Esophagus squamous epithelium (tissue), 5 donors: ENCODE measurements around the gene HDAC3. TPM values are rescaled to one million over a fixed set of nuclear protein-coding genes. Genes with fewer than 3 reads are reported as not detected.
A peak's percentile ranks its signal among the peaks of the same experiment; 100 is the strongest.

ENCODE experiments used
- DNase-seq: peaks from one replicate; lab custom pipeline; 2025; lab: John Stamatoyannopoulos, UW
- H3K27ac ChIP-seq, 4 donors: fragments of 200-600 bp; sonication (generic); one replicate each; pipeline ENCODE4 v1.5.1; 2016 to 2019; ENCODE audit warnings: mild to moderate bottlenecking in 1 of 4
- H3K27me3 ChIP-seq, 4 donors: fragments of 200-600 bp; sonication (generic); 1 replicate in 3 of 4; 2 replicates in 1 of 4; pipeline versions ENCODE4 v1.5.1 to v1.6.0; 2017 to 2021; ENCODE audit warnings: antibody characterized with exemption in 1 of 4
- H3K36me3 ChIP-seq, 3 donors: fragments of 200-600 bp; sonication (generic); one replicate each; pipeline ENCODE4 v1.5.1; 2016 to 2019
- H3K4me1 ChIP-seq, 3 donors: fragments of 200-600 bp; sonication (generic); one replicate each; pipeline ENCODE4 v1.5.1; 2017 to 2019
- H3K4me3 ChIP-seq, 4 donors: fragments of 200-600 bp; sonication (generic); 1 replicate in 3 of 4; 2 replicates in 1 of 4; pipeline ENCODE4 v1.5.1; 2016 to 2019; ENCODE audit warnings: mild to moderate bottlenecking in 2 of 4, moderate library complexity in 1 of 4
- H3K9me3 ChIP-seq, 3 donors: fragments of 200-600 bp; sonication (generic); one replicate each; pipeline ENCODE4 v1.5.1; 2016 to 2019
- CTCF ChIP-seq, 6 experiments: fragments of 450-650 bp in 4 of 6; fragments of 200-600 bp in 2 of 6; sonication (generic) in 2 of 6; IDR thresholded peaks; one replicate each; pipeline ENCODE4 v1.5.1; 2016 to 2019; ENCODE audit warnings: antibody characterized with exemption in 6 of 6, mild to moderate bottlenecking in 4 of 6, moderate library complexity in 4 of 6
- POLR2A ChIP-seq, 4 donors: fragments of 450-650 bp; IDR thresholded peaks; one replicate each; pipeline ENCODE4 v1.6.1; 2017; ENCODE audit warnings: antibody characterized with exemption in 4 of 4, mild to moderate bottlenecking in 4 of 4, moderate library complexity in 3 of 4
- WGBS, 2 donors: methylation state at CpG; one replicate each; pipeline ENCODE4 v1.1.5; 2018; 5-methylcytosine and 5-hydroxymethylcytosine counted together
- intact Hi-C: fragments of 100-400 bp; cut with DNase I; formaldehyde crosslinking; loops from one replicate; pipeline ENCODE4 v1.15.0; 2022
- total RNA-seq, 4 donors: library from RNA; depleted of rRNA; stranded (reverse); fragments of >200 nt; gene quantifications; one replicate each; pipeline ENCODE4 v1.1.0, GENCODE V29; 2016
- donor health status: DM: yes; HTN: yes; CAD: no.

HDAC3 gene
- total RNA-seq, 4 donors from 2014 or later = 33.0 to 60.8 (median 40.4) TPM

GRCh38 chr5:141681295-141681694, 44.6 kb upstream of the HDAC3 start:
- DNase-seq = no peak
- TF ChIP-seq CTCF (IDR thresholded peaks at IDR 0.05) (no peak), POLR2A (IDR thresholded peaks at IDR 0.05) (no peak)
- H3K4me3 ChIP-seq = peak overlapping the region; percentile 50 to 77 (median 59)
- H3K27ac ChIP-seq = peak overlapping the region; percentile 81 to 93 (median 86)
- H3K36me3 ChIP-seq = no peaks in the 10 kb centered on the region
- no peaks in the 10 kb centered on the region for H3K9me3 ChIP-seq
- no peaks in the 10 kb centered on the region for H3K27me3 ChIP-seq
- intact Hi-C loops = no loop called here
- 50 to 70% methylated on average over 1 to 2 of the region's 2 CpGs for WGBS, 2 donors
- H3K4me1 ChIP-seq = peaks cover 17 to 48% (median 18%) of the 10 kb centered on the region in 3 donors

GRCh38 chr5:141680751-141681201, 44.1 kb upstream of the HDAC3 start:
- peak overlapping the region in 3 of 4 donors; percentile 53 to 77 (median 65) for H3K4me3 ChIP-seq
- TF ChIP-seq POLR2A (IDR thresholded peaks at IDR 0.05) (no peak), CTCF (IDR thresholded peaks at IDR 0.05) (no peak)
- WGBS, 2 donors = 43 to 54% methylated on average over 2 to 3 of the region's 6 CpGs
- H3K27ac ChIP-seq = peak overlapping the region; percentile 81 to 93 (median 86)
- no peaks in the 10 kb centered on the region for H3K36me3 ChIP-seq
- intact Hi-C loops = no loop called here
- DNase-seq = no peak
- no peaks in the 10 kb centered on the region for H3K9me3 ChIP-seq
- H3K4me1 ChIP-seq = peaks cover 17 to 48% (median 18%) of the 10 kb centered on the region in 3 donors
- no peaks in the 10 kb centered on the region for H3K27me3 ChIP-seq

GRCh38 chr5:141680178-141680577, 43.5 kb upstream of the HDAC3 start:
- DNase-seq = no peak
- Histone ChIP-seq H3K27ac (peak overlapping the region in 2 of 4 donors; percentile 68 to 93), H3K27me3 (no peaks in the 10 kb centered on the region), H3K4me3 (peak overlapping the region in 3 of 4 donors; percentile 0 to 77 (median 15)), H3K36me3 (no peaks in the 10 kb centered on the region), H3K4me1 (peaks cover 17 to 48% (median 18%) of the 10 kb centered on the region in 3 donors), H3K9me3 (no peaks in the 10 kb centered on the region)
- TF ChIP-seq POLR2A (IDR thresholded peaks at IDR 0.05) = no peak
- TF ChIP-seq CTCF (IDR thresholded peaks at IDR 0.05) = no peak
- no CpG with 5 or more reads among the region's 16 CpGs for WGBS, 2 donors
- intact Hi-C loops = no loop called here

GRCh38 chr5:141677415-141677814, 40.8 kb upstream of the HDAC3 start:
- no peak overlapping the region for H3K27ac ChIP-seq
- no peaks in the 10 kb centered on the region for H3K9me3 ChIP-seq
- H3K36me3 ChIP-seq = peaks cover 0 to 5% (median 0%) of the 10 kb centered on the region in 3 donors
- no peak overlapping the region for H3K4me3 ChIP-seq
- no peaks in the 10 kb centered on the region for H3K27me3 ChIP-seq
- DNase-seq = no peak
- intact Hi-C loops = no loop called here
- TF ChIP-seq CTCF (IDR thresholded peaks at IDR 0.05) = no peak
- TF ChIP-seq POLR2A (IDR thresholded peaks at IDR 0.05) = no peak
- peaks cover 10 to 34% (median 15%) of the 10 kb centered on the region in 3 donors for H3K4me1 ChIP-seq

- no peaks in the 10 kb centered on the region for H3K9me3 ChIP-seq
- no peak for TF ChIP-seq POLR2A (IDR thresholded peaks at IDR 0.05)
- TF ChIP-seq CTCF (IDR thresholded peaks at IDR 0.05) = no peak
- intact Hi-C loops = no loop called here
- DNase-seq = no peak
- no peak overlapping the region for H3K4me3 ChIP-seq
- H3K4me1 ChIP-seq = peaks cover 0 to 21% (median 0%) of the 10 kb centered on the region in 3 donors
- no peaks in the 10 kb centered on the region for H3K27me3 ChIP-seq
- 73 to 93% methylated on average over 4 of the region's 4 CpGs for WGBS, 2 donors
- peaks cover 0 to 9% (median 0%) of the 10 kb centered on the region in 3 donors for H3K36me3 ChIP-seq
- H3K27ac ChIP-seq = no peak overlapping the region
These were observed 39.0 kb upstream of the HDAC3 start for GRCh38 chr5:141675672-141676071.
